ENCODE data around the gene TRPM4.
A peak's percentile ranks its signal among the peaks of the same experiment; 100 is the strongest.
"Not testable (repeated sequence)": the region's sequence is repeated elsewhere in the genome, so short reads cannot be mapped to it uniquely, and the experiment has no call there.

TRPM4 gene

GRCh38 chr19:49222011-49222410, 64.4 kb downstream of the TRPM4 start:
- ChIA-PET POLR2A (interaction anchor here (0.6 kb wide), 1 partner anchor 269 kb away, joined by 6 read pairs; no protein-coding TSS in a partner anchor), CTCF (interaction anchor here (0.6 to 2.9 kb wide), 10 partner anchors 14 to 325 kb away, joined by 3 to 9 read pairs (median 5); partner anchors contain the start of genes PIH1D1 and SLC6A16)
- no peak for TF ChIP-seq CTCF (IDR thresholded peaks at IDR 0.05; ENCODE audit: control extremely low read depth, extremely low read depth, low read depth, missing control alignments)
- DNase-seq (ENCODE audit: extremely low spot score) = no peak

- TF ChIP-seq CTCF (IDR thresholded peaks at IDR 0.05; ENCODE audit: control extremely low read depth, extremely low read depth, low read depth, missing control alignments) = no peak
- DNase-seq (ENCODE audit: extremely low spot score) = no peak
- POLR2A ChIA-PET = no interaction called here
- CTCF ChIA-PET = interaction anchor here (1.1 to 2.9 kb wide), 7 partner anchors 14 to 248 kb away, joined by 4 to 9 read pairs (median 5); partner anchors contain the start of gene SLC6A16
Measured at GRCh38 chr19:49222528-49222927, 64.9 kb downstream of the TRPM4 start.

DNA sequence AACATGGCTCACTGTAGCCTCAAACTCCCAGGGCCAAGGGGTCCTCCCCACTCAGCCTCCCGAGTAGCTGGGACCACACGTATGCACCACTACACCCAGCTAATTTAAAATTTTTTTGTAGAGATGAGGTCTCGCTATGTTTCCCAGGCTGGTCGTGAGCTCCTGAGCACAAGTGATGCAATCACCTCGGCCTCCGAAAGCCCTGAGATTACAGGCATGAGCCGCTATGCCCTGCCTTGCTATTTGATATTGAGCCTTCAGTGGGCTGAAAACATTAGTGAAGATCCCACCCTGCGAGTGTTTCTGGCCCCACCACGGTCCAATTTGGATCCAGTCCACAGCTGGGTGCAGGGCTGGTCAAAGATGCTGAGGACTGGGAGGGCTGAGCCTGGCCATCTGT, 65.9 kb downstream of the TRPM4 start:
- POLR2A ChIA-PET = no interaction called here
- TF ChIP-seq CTCF (IDR thresholded peaks at IDR 0.05; ENCODE audit: control extremely low read depth, extremely low read depth, low read depth, missing control alignments) = no peak
- CTCF ChIA-PET = interaction anchor here (0.9 to 4.3 kb wide), 5 partner anchors 8 to 247 kb away, joined by 3 to 18 read pairs (median 5); no protein-coding TSS in a partner anchor
- no peak for DNase-seq (ENCODE audit: extremely low spot score)

GRCh38 chr19:49224441-49224840, 66.8 kb downstream of the TRPM4 start:
- CTCF ChIA-PET = interaction anchor here (0.9 to 4.3 kb wide), 4 partner anchors 9 to 77 kb away, joined by 3 to 18 read pairs (median 4); no protein-coding TSS in a partner anchor
- not testable (repeated sequence) for DNase-seq (ENCODE audit: extremely low spot score)
- POLR2A ChIA-PET = interaction anchor here (0.6 kb wide), 1 partner anchor 129 kb away, joined by 6 read pairs; no protein-coding TSS in a partner anchor

GRCh38 chr19:49224879-49225278, 67.3 kb downstream of the TRPM4 start:
- no peak for DNase-seq (ENCODE audit: extremely low spot score)
- peak; percentile 32 for TF ChIP-seq CTCF (IDR thresholded peaks at IDR 0.05; ENCODE audit: control extremely low read depth, extremely low read depth, low read depth, missing control alignments)
- POLR2A ChIA-PET = no interaction called here
- CTCF ChIA-PET = interaction anchor here (0.7 to 4.3 kb wide), 26 partner anchors 10 to 322 kb away, joined by 3 to 32 read pairs (median 4); partner anchors contain the start of gene LIN7B

DNA sequence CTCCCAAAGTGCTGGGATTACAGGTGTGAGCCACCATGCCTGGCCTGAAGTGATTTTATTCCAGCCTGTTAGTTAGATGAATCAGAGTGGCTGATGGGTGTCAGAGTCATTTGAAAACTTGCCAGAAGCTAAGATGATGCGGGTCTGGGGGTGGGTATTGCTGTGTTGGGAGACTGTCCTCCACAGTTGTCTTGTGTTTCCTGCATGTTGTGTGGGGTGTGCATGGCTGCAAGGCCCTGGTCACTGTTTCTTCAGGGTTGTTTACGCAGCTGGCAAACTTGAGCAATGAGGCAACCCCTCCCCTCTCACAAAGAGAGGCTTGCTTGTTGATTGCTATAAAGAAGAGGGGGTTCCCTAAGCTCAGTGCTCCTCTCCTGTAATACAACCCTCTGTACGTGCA, 71.8 kb downstream of the TRPM4 start:
- DNase-seq (ENCODE audit: extremely low spot score) = no peak
- ChIA-PET POLR2A (no interaction called here), CTCF (interaction anchor here (1.1 kb wide), 1 partner anchor 241 kb away, joined by 3 read pairs; no protein-coding TSS in a partner anchor)
- no peak for TF ChIP-seq CTCF (IDR thresholded peaks at IDR 0.05; ENCODE audit: control extremely low read depth, extremely low read depth, low read depth, missing control alignments)

DNA sequence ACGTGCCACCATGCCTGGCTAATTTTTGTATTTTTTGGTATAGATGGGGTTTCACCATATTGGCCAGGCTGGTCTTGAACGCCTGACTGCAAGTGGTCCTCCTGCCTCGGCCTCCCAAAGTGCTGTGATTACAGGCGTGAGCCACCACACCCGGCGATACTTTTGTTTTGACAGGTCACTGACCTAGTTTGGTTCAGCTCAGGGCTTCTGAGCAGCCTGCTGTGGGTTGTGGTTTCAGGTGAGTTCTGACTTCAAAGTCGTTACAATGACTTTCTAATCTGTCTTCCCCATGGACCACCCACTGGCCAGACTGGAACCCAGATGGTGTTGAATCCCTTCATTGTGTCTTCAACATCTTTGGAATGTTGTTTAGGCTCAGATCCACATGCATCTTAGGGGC, 73.8 kb downstream of the TRPM4 start:
- peak; percentile 57 for DNase-seq (ENCODE audit: extremely low spot score)
- ChIA-PET CTCF (interaction anchor here (1.0 kb wide), 1 partner anchor 13 kb away, joined by 3 read pairs; no protein-coding TSS in a partner anchor), POLR2A (no interaction called here)
- no peak for TF ChIP-seq CTCF (IDR thresholded peaks at IDR 0.05; ENCODE audit: control extremely low read depth, extremely low read depth, low read depth, missing control alignments)
